ENCODE measurements around the gene NACC1.

The NACC1 gene

GRCh38 chr19:13092158-13092543 is 25.9 kb upstream of the NACC1 start:
- H3K36me3 Mint-ChIP-seq (ENCODE audit: low read depth): peaks cover 5% of the 10 kb centered on the region
- H3K4me3 Mint-ChIP-seq: no peak overlapping the region
- H3K4me1 Mint-ChIP-seq (ENCODE audit: low read depth): peaks cover 34% of the 10 kb centered on the region
- H3K27me3 Mint-ChIP-seq: peaks cover 5% of the 10 kb centered on the region
- no peaks in the 10 kb centered on the region for H3K9me3 Mint-ChIP-seq
- H3K27ac Mint-ChIP-seq: no peak overlapping the region
- intact Hi-C loops (cut with micrococcal nuclease): no loop called here

GRCh38 chr19:13092606-13093235 is 25.3 kb upstream of the NACC1 start:
- intact Hi-C loops (cut with micrococcal nuclease): no loop called here
- Mint-ChIP-seq H3K36me3 (ENCODE audit: low read depth) (peaks cover 6% of the 10 kb centered on the region), H3K27me3 (peaks cover 5% of the 10 kb centered on the region), H3K4me1 (ENCODE audit: low read depth) (peaks cover 34% of the 10 kb centered on the region), H3K27ac (no peak overlapping the region), H3K4me3 (no peak overlapping the region), H3K9me3 (no peaks in the 10 kb centered on the region)

- H3K9me3 Mint-ChIP-seq: no peaks in the 10 kb centered on the region
- peak overlapping the region; percentile 92 for H3K4me3 Mint-ChIP-seq
- peak overlapping the region; percentile 98 for H3K27ac Mint-ChIP-seq
- peaks cover 5% of the 10 kb centered on the region for H3K27me3 Mint-ChIP-seq
- H3K4me1 Mint-ChIP-seq (ENCODE audit: low read depth): peaks cover 43% of the 10 kb centered on the region
- H3K36me3 Mint-ChIP-seq (ENCODE audit: low read depth): peaks cover 15% of the 10 kb centered on the region
- intact Hi-C loops (cut with micrococcal nuclease): loop anchor here (1.0 to 2.0 kb wide), 2 partner anchors 10 to 115 kb away; no protein-coding TSS in a partner anchor
Measured at GRCh38 chr19:13093407-13094105, 24.5 kb upstream of the NACC1 start.

GRCh38 chr19:13094106-13094504 is 24.0 kb upstream of the NACC1 start:
- intact Hi-C loops (cut with micrococcal nuclease): loop anchor here (1.0 to 2.0 kb wide), 2 partner anchors 9 to 115 kb away; no protein-coding TSS in a partner anchor
- Mint-ChIP-seq H3K36me3 (ENCODE audit: low read depth) (peaks cover 20% of the 10 kb centered on the region), H3K9me3 (no peaks in the 10 kb centered on the region), H3K27me3 (peaks cover 5% of the 10 kb centered on the region), H3K4me3 (peak overlapping the region; percentile 92), H3K4me1 (ENCODE audit: low read depth) (peaks cover 48% of the 10 kb centered on the region), H3K27ac (peak overlapping the region; percentile 98)

GRCh38 chr19:13094771-13095392 is 23.2 kb upstream of the NACC1 start:
- intact Hi-C loops (cut with micrococcal nuclease): loop anchor here (1.0 to 2.0 kb wide), 2 partner anchors 8 to 116 kb away; no protein-coding TSS in a partner anchor
- peaks cover 28% of the 10 kb centered on the region for H3K36me3 Mint-ChIP-seq (ENCODE audit: low read depth)
- H3K4me3 Mint-ChIP-seq: peak overlapping the region; percentile 92
- H3K9me3 Mint-ChIP-seq: no peaks in the 10 kb centered on the region
- H3K27me3 Mint-ChIP-seq: peaks cover 5% of the 10 kb centered on the region
- H3K4me1 Mint-ChIP-seq (ENCODE audit: low read depth): peaks cover 54% of the 10 kb centered on the region
- peak overlapping the region; percentile 98 for H3K27ac Mint-ChIP-seq

- Mint-ChIP-seq H3K4me1 (ENCODE audit: low read depth) (peaks cover 59% of the 10 kb centered on the region), H3K9me3 (no peaks in the 10 kb centered on the region), H3K4me3 (peak overlapping the region; percentile 92)
Measured at GRCh38 chr19:13095393-13095784, 22.7 kb upstream of the NACC1 start.

GRCh38 chr19:13095934-13096927 is 21.8 kb upstream of the NACC1 start:
- Mint-ChIP-seq H3K36me3 (ENCODE audit: low read depth) (peaks cover 41% of the 10 kb centered on the region), H3K27me3 (peaks cover 5% of the 10 kb centered on the region), H3K9me3 (no peaks in the 10 kb centered on the region), H3K4me1 (ENCODE audit: low read depth) (peaks cover 64% of the 10 kb centered on the region), H3K4me3 (peak overlapping the region; percentile 92), H3K27ac (peak overlapping the region; percentile 98)
- intact Hi-C loops (cut with micrococcal nuclease): loop anchor here (2.0 kb wide), 1 partner anchor 117 kb away; no protein-coding TSS in a partner anchor

More at GRCh38 chr19:13095393-13095784, 22.7 kb upstream of the NACC1 start:
- intact Hi-C loops (cut with micrococcal nuclease): loop anchor here (2.0 kb wide), 1 partner anchor 117 kb away; no protein-coding TSS in a partner anchor
- peaks cover 5% of the 10 kb centered on the region for H3K27me3 Mint-ChIP-seq
- H3K27ac Mint-ChIP-seq: peak overlapping the region; percentile 98
- peaks cover 33% of the 10 kb centered on the region for H3K36me3 Mint-ChIP-seq (ENCODE audit: low read depth)

GRCh38 chr19:13097033-13097462 is 21.0 kb upstream of the NACC1 start:
- Mint-ChIP-seq H3K27ac (peak overlapping the region; percentile 98), H3K4me1 (ENCODE audit: low read depth) (peaks cover 65% of the 10 kb centered on the region), H3K9me3 (no peaks in the 10 kb centered on the region), H3K4me3 (peak overlapping the region; percentile 92), H3K27me3 (no peaks in the 10 kb centered on the region), H3K36me3 (ENCODE audit: low read depth) (peaks cover 50% of the 10 kb centered on the region)
- intact Hi-C loops (cut with micrococcal nuclease): no loop called here

GRCh38 chr19:13097463-13098258 is 20.4 kb upstream of the NACC1 start:
- peaks cover 65% of the 10 kb centered on the region for H3K4me1 Mint-ChIP-seq (ENCODE audit: low read depth)
- intact Hi-C loops (cut with micrococcal nuclease): no loop called here
- H3K27me3 Mint-ChIP-seq: no peaks in the 10 kb centered on the region
- no peaks in the 10 kb centered on the region for H3K9me3 Mint-ChIP-seq
- H3K4me3 Mint-ChIP-seq: peak overlapping the region; percentile 92
- peaks cover 56% of the 10 kb centered on the region for H3K36me3 Mint-ChIP-seq (ENCODE audit: low read depth)
- H3K27ac Mint-ChIP-seq: peak overlapping the region; percentile 98

- peaks cover 70% of the 10 kb centered on the region for H3K4me1 Mint-ChIP-seq (ENCODE audit: low read depth)
- H3K27ac Mint-ChIP-seq: peak overlapping the region; percentile 98
- H3K4me3 Mint-ChIP-seq: peak overlapping the region; percentile 92
- H3K36me3 Mint-ChIP-seq (ENCODE audit: low read depth): peaks cover 60% of the 10 kb centered on the region
- H3K27me3 Mint-ChIP-seq: no peaks in the 10 kb centered on the region
- no peaks in the 10 kb centered on the region for H3K9me3 Mint-ChIP-seq
- intact Hi-C loops (cut with micrococcal nuclease): no loop called here
Measured at GRCh38 chr19:13098277-13099072, 19.6 kb upstream of the NACC1 start.

GRCh38 chr19:13099073-13099999 is 18.7 kb upstream of the NACC1 start:
- Mint-ChIP-seq H3K27ac (peak overlapping the region; percentile 98), H3K4me1 (ENCODE audit: low read depth) (peaks cover 71% of the 10 kb centered on the region), H3K4me3 (peak overlapping the region; percentile 92), H3K27me3 (no peaks in the 10 kb centered on the region), H3K36me3 (ENCODE audit: low read depth) (peaks cover 62% of the 10 kb centered on the region), H3K9me3 (no peaks in the 10 kb centered on the region)
- intact Hi-C loops (cut with micrococcal nuclease): no loop called here
